GM12892 (cell line): Measurements from ENCODE around the gene LAMA3.

ENCODE experiments used
- DNase-seq: peaks from one replicate; pipeline ENCODE4 v3.0.0; 2011; ENCODE audit not compliant: insufficient read length
- FAIRE-seq: peaks from 2 replicates; lab custom pipeline; 2011; peaks lifted over from hg19 to GRCh38; lab: Jason Lieb, UNC
- POLR2A ChIP-seq: IDR thresholded peaks from 2 replicates; pipeline ENCODE4 v1.6.1; 2011; ENCODE audit warnings: low read depth, low read length, control low read depth
- POLR2AphosphoS5 ChIP-seq: IDR thresholded peaks from 2 replicates; pipeline ENCODE4 v1.6.1; 2011; ENCODE audit warnings: low read depth, low read length, control low read depth
- TAF1 ChIP-seq: IDR thresholded peaks from 2 replicates; pipeline ENCODE4 v1.6.1; 2011; ENCODE audit warnings: low read depth, mild to moderate bottlenecking, control low read depth, low read length, borderline replicate concordance

LAMA3 gene

DNA sequence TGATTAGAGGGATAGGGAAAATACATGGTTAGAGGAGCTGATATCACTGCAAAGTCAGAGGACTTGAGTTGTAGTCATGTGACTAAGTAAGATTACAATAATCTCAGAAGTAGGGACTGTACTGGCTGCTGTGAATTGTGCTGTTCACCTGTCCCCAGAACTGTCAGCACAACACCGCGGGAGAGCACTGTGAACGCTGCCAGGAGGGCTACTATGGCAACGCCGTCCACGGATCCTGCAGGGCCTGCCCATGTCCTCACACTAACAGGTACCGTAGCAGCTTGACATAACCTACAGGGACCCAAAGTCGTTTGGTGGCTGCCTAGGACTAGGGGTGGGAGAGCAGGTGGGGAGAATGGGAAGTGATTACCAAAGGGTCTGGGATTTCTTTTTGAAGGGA is 192.5 kb downstream of the LAMA3 start:
- DNase-seq (no peak), FAIRE-seq (no peak)
- no peak for TF ChIP-seq TAF1
- TF ChIP-seq POLR2A: no peak
- no peak for TF ChIP-seq POLR2AphosphoS5

GRCh38 chr18:23882616-23883276 is 193.5 kb downstream of the LAMA3 start:
- TF ChIP-seq POLR2AphosphoS5: no peak
- TF ChIP-seq TAF1: no peak
- no peak for TF ChIP-seq POLR2A
- FAIRE-seq (no peak), DNase-seq (no peak)

DNA sequence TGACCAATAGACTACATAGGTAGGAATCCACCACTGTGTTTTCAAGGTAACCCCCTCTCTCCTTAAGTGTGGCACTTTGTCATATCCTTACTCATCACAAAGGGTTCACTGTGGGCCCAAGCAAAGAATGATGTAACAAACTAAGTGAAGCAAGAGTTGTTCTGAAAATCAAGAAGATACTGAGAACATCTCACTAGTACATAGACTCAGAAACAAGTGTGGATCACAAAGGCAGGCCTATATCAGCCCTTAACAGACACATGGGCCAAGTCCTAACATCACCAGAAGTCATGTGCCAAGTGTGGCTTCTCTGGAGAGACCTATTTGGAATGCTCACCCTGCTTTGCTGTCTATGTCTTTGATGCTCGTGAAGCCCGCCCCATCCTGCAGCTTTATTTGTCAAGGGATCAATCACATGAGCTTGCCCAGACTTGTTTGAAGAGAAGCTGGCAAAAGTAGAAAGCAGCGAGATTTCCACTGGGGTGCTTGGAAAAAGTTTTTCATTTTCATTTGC is 194.1 kb downstream of the LAMA3 start:
- TF ChIP-seq POLR2A (no peak), POLR2AphosphoS5 (no peak), TAF1 (no peak)
- DNase-seq (no peak), FAIRE-seq (no peak)

DNA sequence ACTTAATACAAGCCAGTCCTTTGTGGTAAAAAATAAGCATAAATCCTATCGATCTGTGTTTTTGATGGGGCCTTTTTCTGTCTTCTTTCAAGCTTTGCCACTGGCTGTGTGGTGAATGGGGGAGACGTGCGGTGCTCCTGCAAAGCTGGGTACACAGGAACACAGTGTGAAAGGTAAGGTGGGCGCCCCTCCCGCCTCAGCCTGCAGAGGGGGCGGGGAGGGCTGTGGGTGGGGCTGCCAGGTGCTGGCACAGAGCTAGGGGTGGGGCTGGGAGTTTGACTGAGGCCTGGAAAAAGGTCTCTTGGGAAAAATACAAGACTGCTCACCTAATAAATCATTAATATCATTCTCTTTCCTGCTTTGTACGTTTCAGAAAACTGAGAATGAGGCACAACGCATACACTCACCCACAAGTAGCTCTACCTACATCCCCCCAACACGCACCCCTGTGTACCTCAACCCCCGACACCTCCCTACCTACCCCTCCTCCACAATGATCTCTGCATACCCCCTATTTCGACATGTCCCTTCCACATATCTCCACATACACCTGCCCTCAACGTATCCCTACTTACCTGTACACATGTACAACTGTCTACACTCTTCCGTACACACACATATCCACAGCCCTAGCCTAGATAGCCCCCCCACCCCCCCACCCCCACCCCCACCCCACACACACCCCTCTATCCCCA is 195.6 kb downstream of the LAMA3 start:
- FAIRE-seq: no peak
- TF ChIP-seq POLR2A: no peak
- no peak for TF ChIP-seq TAF1
- TF ChIP-seq POLR2AphosphoS5: no peak
- DNase-seq: no peak

GRCh38 chr18:23885750-23886149 is 196.5 kb downstream of the LAMA3 start:
- FAIRE-seq: no peak
- TF ChIP-seq TAF1 (no peak), POLR2AphosphoS5 (no peak), POLR2A (no peak)
- no peak for DNase-seq

- DNase-seq: no peak
- no peak for TF ChIP-seq POLR2AphosphoS5
These were observed 197.8 kb downstream of the LAMA3 start for GRCh38 chr18:23887035-23887434.

DNA sequence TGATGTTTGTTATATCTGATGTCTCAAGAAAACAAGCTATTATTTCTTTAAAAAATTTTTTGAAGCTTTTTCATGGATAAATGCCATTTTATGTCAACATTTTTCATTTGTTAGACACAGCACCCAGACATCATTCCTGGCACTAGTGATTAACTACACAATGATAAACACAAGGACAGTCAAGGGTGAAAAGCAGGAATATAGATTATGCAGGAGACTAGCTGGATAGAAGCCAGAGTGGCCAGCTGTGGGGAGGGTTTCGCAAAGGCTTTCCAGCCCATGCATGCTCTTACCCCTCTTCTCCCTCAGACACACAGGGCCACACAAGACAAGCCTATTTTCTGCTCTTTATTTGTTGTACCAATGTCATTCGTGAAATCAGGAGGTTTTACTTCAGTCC is 198.2 kb downstream of the LAMA3 start:
- TF ChIP-seq POLR2AphosphoS5 (no peak), POLR2A (no peak), TAF1 (no peak)
- DNase-seq (no peak), FAIRE-seq (no peak)

More at GRCh38 chr18:23887035-23887434, 197.8 kb downstream of the LAMA3 start:
- FAIRE-seq: no peak

- no peak for FAIRE-seq
- no peak for TF ChIP-seq POLR2A
These were observed 199.6 kb downstream of the LAMA3 start for GRCh38 chr18:23888881-23889280.

GRCh38 chr18:23889907-23890306 is 200.7 kb downstream of the LAMA3 start:
- FAIRE-seq (no peak), DNase-seq (no peak)
- no peak for TF ChIP-seq POLR2A
- TF ChIP-seq POLR2AphosphoS5: no peak
- TF ChIP-seq TAF1: no peak

More at GRCh38 chr18:23888881-23889280, 199.6 kb downstream of the LAMA3 start:
- no peak for DNase-seq

DNA sequence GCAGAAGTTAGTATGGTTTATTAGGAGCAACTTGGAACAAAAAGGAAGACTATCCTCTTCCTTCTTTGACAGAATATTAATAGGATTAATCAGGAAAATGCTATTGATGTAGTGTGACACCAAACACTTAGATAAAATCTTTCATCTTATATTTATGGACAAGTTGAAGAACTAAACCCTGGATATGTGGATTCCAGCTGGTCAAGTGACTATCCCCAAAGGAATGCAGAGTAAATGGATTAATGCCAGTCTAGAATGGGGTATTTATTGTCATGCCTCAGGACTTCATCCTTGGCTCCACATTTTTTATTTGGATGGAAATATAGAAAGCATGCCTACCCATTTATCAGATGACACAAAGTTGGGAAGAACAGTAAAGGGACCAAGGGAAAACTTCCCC is 201.3 kb downstream of the LAMA3 start:
- TF ChIP-seq TAF1 (no peak), POLR2AphosphoS5 (no peak), POLR2A (no peak)
- FAIRE-seq (no peak), DNase-seq (no peak)

DNA sequence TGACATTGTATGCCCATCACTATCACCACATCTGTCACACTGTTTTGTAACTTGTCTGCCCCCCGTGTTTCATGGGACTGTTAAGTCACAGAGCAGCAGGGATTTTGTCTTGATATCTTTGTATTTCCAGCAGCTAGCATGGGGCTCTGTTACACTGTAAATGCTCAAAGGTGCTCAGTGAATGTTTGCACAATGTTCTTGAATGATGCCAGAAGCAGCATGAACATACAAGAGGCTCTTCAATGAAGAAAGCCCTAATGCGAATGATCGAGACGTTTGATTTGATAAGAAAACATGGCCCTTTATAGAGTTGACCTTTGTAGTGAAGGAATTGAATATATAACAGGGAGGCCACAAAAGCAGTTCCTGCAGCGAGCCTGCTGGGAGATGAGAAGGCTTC is 204.4 kb downstream of the LAMA3 start:
- no peak for DNase-seq
- TF ChIP-seq TAF1 (no peak), POLR2A (no peak), POLR2AphosphoS5 (no peak)
- no peak for FAIRE-seq

- FAIRE-seq (no peak), DNase-seq (no peak)
- no peak for TF ChIP-seq POLR2AphosphoS5
- no peak for TF ChIP-seq TAF1
- TF ChIP-seq POLR2A: no peak
These were observed 205.5 kb downstream of the LAMA3 start for GRCh38 chr18:23894661-23895175.
